SJSA1 (cell line): ENCODE measurements around the gene PRKCQ. TPM values are rescaled to one million over a fixed set of nuclear protein-coding genes. Genes with fewer than 3 reads are reported as not detected.

Experiments used
- DNase-seq, 2 experiments: peaks; one replicate each; pipeline ENCODE4 v3.0.0-alpha.2; 2015 to 2020; ENCODE audit warnings: low spot score in 2 of 2, low read depth in 1 of 2
- H3K27ac ChIP-seq: fragments of 250-450 bp; sonication (Bioruptor Pico); 2 replicates; pipeline ENCODE4 v1.5.1; 2020; ENCODE audit warnings: mild to moderate bottlenecking, moderate library complexity
- H3K27me3 ChIP-seq: fragments of 250-450 bp; sonication (Bioruptor Pico); replicated peaks from 2 replicates; pipeline ENCODE4 v1.5.1; 2020; ENCODE audit warnings: mild to moderate bottlenecking, moderate library complexity
- H3K36me3 ChIP-seq: fragments of 250-450 bp; sonication (Bioruptor Pico); 2 replicates; pipeline ENCODE4 v1.5.1; 2020; ENCODE audit warnings: mild to moderate bottlenecking
- H3K4me1 ChIP-seq: fragments of 250-450 bp; sonication (Bioruptor Pico); replicated peaks from 2 replicates; pipeline ENCODE4 v1.6.1; 2021; ENCODE audit warnings: mild to moderate bottlenecking
- H3K4me3 ChIP-seq: fragments of 250-450 bp; sonication (Bioruptor Pico); 2 replicates; pipeline ENCODE4 v1.5.1; 2020; ENCODE audit warnings: mild to moderate bottlenecking
- H3K9me3 ChIP-seq: fragments of 250-450 bp; sonication (Bioruptor Pico); replicated peaks from 2 replicates; pipeline ENCODE4 v1.5.1; 2020; ENCODE audit warnings: mild to moderate bottlenecking
- total RNA-seq: library from RNA; depleted of rRNA; stranded (reverse); fragments of >200 nt; shearing (Covaris generic); gene quantifications from 2 replicates; pipeline ENCODE4 v1.2.3, GENCODE V29; 2014

Gene PRKCQ
- total RNA-seq, 1 experiment from 2014 or later, result not detected

GRCh38 chr10:6416892-6417512, 163.1 kb downstream of the PRKCQ start:
- Histone ChIP-seq H3K9me3 (no peaks in the 10 kb centered on the region), H3K4me1 (no peaks in the 10 kb centered on the region), H3K27ac (no peak overlapping the region), H3K36me3 (no peaks in the 10 kb centered on the region), H3K27me3 (peaks cover 23% of the 10 kb centered on the region), H3K4me3 (no peak overlapping the region)
- peak in 1 of 2 experiments; percentile 43 for DNase-seq

GRCh38 chr10:6411436-6411835, 168.6 kb downstream of the PRKCQ start:
- Histone ChIP-seq H3K27me3 (peaks cover 9% of the 10 kb centered on the region), H3K9me3 (no peaks in the 10 kb centered on the region), H3K27ac (no peak overlapping the region), H3K4me1 (peaks cover 6% of the 10 kb centered on the region; the same call in 1 of the 2 replicates), H3K4me3 (no peak overlapping the region), H3K36me3 (no peaks in the 10 kb centered on the region)
- DNase-seq, result no peak

- no peak overlapping the region for H3K27ac ChIP-seq
Measured at GRCh38 chr10:6410830-6411229, 169.2 kb downstream of the PRKCQ start.

GRCh38 chr10:6409971-6410643, 170.0 kb downstream of the PRKCQ start:
- H3K4me1 ChIP-seq, result peaks cover 6% of the 10 kb centered on the region; the same call in 1 of the 2 replicates
- H3K27me3 ChIP-seq, result peaks cover 7% of the 10 kb centered on the region
- H3K4me3 ChIP-seq, result no peak overlapping the region
- no peak overlapping the region for H3K27ac ChIP-seq
- H3K36me3 ChIP-seq, result no peaks in the 10 kb centered on the region
- DNase-seq, result no peak
- H3K9me3 ChIP-seq, result no peaks in the 10 kb centered on the region

More at GRCh38 chr10:6410830-6411229, 169.2 kb downstream of the PRKCQ start:
- DNase-seq, result no peak
- no peaks in the 10 kb centered on the region for H3K36me3 ChIP-seq
- H3K4me3 ChIP-seq, result no peak overlapping the region
- H3K9me3 ChIP-seq, result no peaks in the 10 kb centered on the region
- peaks cover 7% of the 10 kb centered on the region for H3K27me3 ChIP-seq
- peaks cover 6% of the 10 kb centered on the region; the same call in 1 of the 2 replicates for H3K4me1 ChIP-seq

- Histone ChIP-seq H3K27ac (no peak overlapping the region), H3K9me3 (no peaks in the 10 kb centered on the region), H3K4me3 (no peak overlapping the region), H3K27me3 (peaks cover under 1% of the 10 kb centered on the region), H3K4me1 (peaks cover 6% of the 10 kb centered on the region; the same call in 1 of the 2 replicates), H3K36me3 (no peaks in the 10 kb centered on the region)
- no peak for DNase-seq
Measured at GRCh38 chr10:6408799-6409198, 171.3 kb downstream of the PRKCQ start.

- DNase-seq, result no peak
- Histone ChIP-seq H3K27ac (no peak overlapping the region), H3K36me3 (no peaks in the 10 kb centered on the region), H3K27me3 (no peaks in the 10 kb centered on the region), H3K4me3 (no peak overlapping the region), H3K9me3 (no peaks in the 10 kb centered on the region), H3K4me1 (peaks cover 6% of the 10 kb centered on the region; the same call in 1 of the 2 replicates)
Measured at GRCh38 chr10:6407034-6407721, 172.9 kb downstream of the PRKCQ start.

- peaks cover 6% of the 10 kb centered on the region for H3K4me1 ChIP-seq
- no peaks in the 10 kb centered on the region for H3K36me3 ChIP-seq
- DNase-seq, result peak in 1 of 2 experiments; percentile 27
- no peaks in the 10 kb centered on the region for H3K9me3 ChIP-seq
- H3K27me3 ChIP-seq, result no peaks in the 10 kb centered on the region
- H3K27ac ChIP-seq, result no peak overlapping the region
- H3K4me3 ChIP-seq, result no peak overlapping the region
Measured at GRCh38 chr10:6406220-6407033, 173.6 kb downstream of the PRKCQ start.

- no peaks in the 10 kb centered on the region for H3K36me3 ChIP-seq
- H3K4me3 ChIP-seq, result no peak overlapping the region
- no peak for DNase-seq
- no peaks in the 10 kb centered on the region for H3K27me3 ChIP-seq
- no peak overlapping the region for H3K27ac ChIP-seq
- H3K4me1 ChIP-seq, result peaks cover 13% of the 10 kb centered on the region
- no peaks in the 10 kb centered on the region for H3K9me3 ChIP-seq
Measured at GRCh38 chr10:6405713-6406112, 174.4 kb downstream of the PRKCQ start.

- DNase-seq, result no peak
- Histone ChIP-seq H3K4me1 (peaks cover 16% of the 10 kb centered on the region), H3K27ac (no peak overlapping the region), H3K9me3 (no peaks in the 10 kb centered on the region), H3K36me3 (no peaks in the 10 kb centered on the region), H3K27me3 (no peaks in the 10 kb centered on the region), H3K4me3 (no peak overlapping the region)
Measured at GRCh38 chr10:6404127-6405072, 175.7 kb downstream of the PRKCQ start.

GRCh38 chr10:6402960-6403359, 177.1 kb downstream of the PRKCQ start:
- Histone ChIP-seq H3K36me3 (no peaks in the 10 kb centered on the region), H3K9me3 (no peaks in the 10 kb centered on the region), H3K4me3 (no peak overlapping the region), H3K27me3 (no peaks in the 10 kb centered on the region), H3K4me1 (peaks cover 27% of the 10 kb centered on the region), H3K27ac (no peak overlapping the region)
- no peak for DNase-seq

GRCh38 chr10:6402349-6402709, 177.7 kb downstream of the PRKCQ start:
- Histone ChIP-seq H3K4me3 (no peak overlapping the region), H3K9me3 (no peaks in the 10 kb centered on the region), H3K27ac (no peak overlapping the region), H3K27me3 (no peaks in the 10 kb centered on the region), H3K4me1 (peaks cover 27% of the 10 kb centered on the region), H3K36me3 (no peaks in the 10 kb centered on the region)
- DNase-seq, result no peak

- DNase-seq, result peak; percentile 84 to 97
- peak overlapping the region; percentile 28 for H3K4me3 ChIP-seq
- no peaks in the 10 kb centered on the region for H3K27me3 ChIP-seq
- H3K9me3 ChIP-seq, result no peaks in the 10 kb centered on the region
- H3K27ac ChIP-seq, result peak overlapping the region; percentile 65
- peaks cover 27% of the 10 kb centered on the region for H3K4me1 ChIP-seq
- no peaks in the 10 kb centered on the region for H3K36me3 ChIP-seq
Measured at GRCh38 chr10:6401558-6402348, 178.3 kb downstream of the PRKCQ start.
